ENCODE data around the gene ZC2HC1B. TPM values are rescaled to one million over a fixed set of nuclear protein-coding genes. Genes with fewer than 3 reads are reported as not detected.

Gene ZC2HC1B
- total and polyA plus RNA-seq, 9 of the 15 experiments (the other 6 are each of a cell fraction or from before 2014, with no cell fraction given) = not detected

DNA sequence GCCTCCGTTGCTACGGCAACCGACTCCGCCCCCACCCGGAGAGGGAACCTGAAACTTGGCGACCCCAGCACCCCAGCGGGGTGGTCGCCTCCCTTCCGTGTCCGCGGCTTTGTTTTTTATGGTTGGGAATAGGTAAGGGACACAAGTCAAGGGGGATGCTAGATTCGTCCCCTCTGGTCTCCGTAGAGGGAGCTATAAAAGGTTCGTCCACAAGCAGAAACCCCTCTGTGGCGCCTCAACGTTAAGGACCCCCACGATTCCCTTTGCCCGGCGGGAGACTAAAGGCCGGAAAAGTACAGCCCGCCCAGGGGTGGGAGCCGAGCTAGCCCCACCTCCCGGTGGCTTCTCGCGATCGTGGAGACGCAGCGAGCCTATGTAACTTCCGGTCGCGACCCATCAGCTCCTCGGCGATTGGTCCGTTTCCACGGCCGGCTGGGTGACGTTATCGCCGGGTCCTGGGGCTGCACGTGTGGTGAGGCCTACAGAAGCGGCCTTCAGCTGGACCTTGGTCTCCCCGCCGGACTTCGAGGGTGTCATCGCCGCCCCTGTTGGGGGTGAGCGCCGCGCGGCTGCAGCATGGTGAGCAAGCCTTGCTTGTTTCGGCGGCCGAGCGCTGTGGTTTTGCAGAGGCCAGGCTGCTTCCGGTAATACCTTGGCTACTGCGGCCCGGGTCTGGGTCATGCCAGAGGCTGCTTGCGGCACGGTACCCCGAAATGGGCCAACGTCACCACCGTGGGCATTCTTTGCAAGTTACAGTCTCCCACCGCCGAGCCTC, 21.2 kb upstream of the ZC2HC1B start, which contains the start of gene LTV1 (continued):
- peak; percentile 94 for TF ChIP-seq AFF4 (CRISPR knock-in tag; IDR thresholded peaks at IDR 0.05)
- TF ChIP-seq ELF2 (CRISPR knock-in tag; IDR thresholded peaks at IDR 0.05) = peak; percentile 87
- peak; percentile 97 for TF ChIP-seq MGA (IDR thresholded peaks at IDR 0.05)
- TF ChIP-seq, protein P1, sequence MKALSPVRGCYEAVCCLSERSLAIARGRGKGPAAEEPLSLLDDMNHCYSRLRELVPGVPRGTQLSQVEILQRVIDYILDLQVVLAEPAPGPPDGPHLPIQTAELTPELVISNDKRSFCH (CRISPR knock-in tag; IDR thresholded peaks at IDR 0.05) = no peak
- TF ChIP-seq, protein P1 (tag; IDR thresholded peaks at IDR 0.05) = peak; percentile 84
- TF ChIP-seq NFYB (IDR thresholded peaks at IDR 0.05; ENCODE audit: extremely low read depth, insufficient read length) = peak; percentile 27
- peak; percentile 73; the same call in 1 of the 2 replicates for TF ChIP-seq ZNF224 (CRISPR knock-in tag; IDR thresholded peaks at IDR 0.05)
- TF ChIP-seq ZNF511 (CRISPR knock-in tag; IDR thresholded peaks at IDR 0.05) = peak; percentile 98
- TF ChIP-seq EGR1 (conservative IDR thresholded peaks at IDR 0.05) = peak; percentile 71
- TF ChIP-seq ZNF445 (CRISPR knock-in tag; IDR thresholded peaks at IDR 0.05; ENCODE audit: low read depth) = 0 out of 2 replicates have a peak, but pooled peaks have one; percentile 59

Data from K562 (cell line).